Kidney epithelial cell (primary cell): ENCODE data around the gene GLYATL1. TPM values are rescaled to one million over a fixed set of nuclear protein-coding genes. Genes with fewer than 3 reads are reported as not detected.

ENCODE experiments used
- DNase-seq: peaks from one replicate; pipeline ENCODE4 v3.0.0-alpha.2; 2010; ENCODE audit warnings: low read depth
- H3K27me3 ChIP-seq: 2 replicates; pipeline ENCODE4 v1.6.0; 2011; ENCODE audit warnings: low read length; ENCODE audit not compliant: control insufficient read depth, insufficient read depth
- H3K36me3 ChIP-seq: 2 replicates; pipeline ENCODE4 v1.5.1; 2011; ENCODE audit warnings: low read length; ENCODE audit not compliant: control insufficient read depth, insufficient read depth
- H3K4me3 ChIP-seq: 2 replicates; pipeline ENCODE4 v1.5.1; 2011; ENCODE audit warnings: low read depth, mild to moderate bottlenecking, control low read depth, low read length
- CTCF ChIP-seq: IDR thresholded peaks from 2 replicates; pipeline ENCODE4 v1.5.1; 2011; ENCODE audit warnings: mild to moderate bottlenecking, moderate library complexity, low read length, control low read depth, inconsistent platforms; ENCODE audit not compliant: insufficient read depth, poor library complexity, severe bottlenecking
- total RNA-seq: library from RNA; depleted of rRNA; stranded (reverse); fragments of >200 nt; gene quantifications from 2 replicates; pipeline ENCODE4 v1.2.3, GENCODE V29; 2015

GLYATL1 gene
- total RNA-seq, 1 donor from 2014 or later = 0.84 TPM

DNA sequence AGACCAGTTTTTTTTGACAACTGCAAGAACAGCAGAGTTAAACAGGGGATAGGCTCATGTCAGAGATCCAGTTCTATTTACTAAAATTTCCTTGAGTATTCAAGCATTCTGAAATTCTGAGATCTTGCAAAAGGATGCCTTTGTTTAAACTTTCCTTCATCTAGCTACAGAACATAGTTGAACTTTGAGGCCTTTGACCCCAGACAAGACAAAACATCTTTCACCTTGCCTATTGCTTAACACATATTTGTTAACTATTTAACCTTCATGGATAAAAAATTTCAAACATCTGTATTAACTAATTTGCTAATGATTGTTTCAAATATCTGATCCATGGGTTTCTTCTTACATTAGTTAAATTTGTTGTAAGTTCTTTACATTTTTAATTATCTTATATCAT, 38.2 kb downstream of the GLYATL1 start:
- no peaks in the 10 kb centered on the region for H3K27me3 ChIP-seq
- H3K4me3 ChIP-seq = no peak overlapping the region
- no peak for DNase-seq
- TF ChIP-seq CTCF = no peak
- no peaks in the 10 kb centered on the region for H3K36me3 ChIP-seq

- no peak for DNase-seq
- Histone ChIP-seq H3K27me3 (no peaks in the 10 kb centered on the region), H3K4me3 (no peak overlapping the region), H3K36me3 (no peaks in the 10 kb centered on the region)
- TF ChIP-seq CTCF = no peak
These were observed 39.9 kb downstream of the GLYATL1 start for GRCh38 chr11:58979222-58979621.

DNA sequence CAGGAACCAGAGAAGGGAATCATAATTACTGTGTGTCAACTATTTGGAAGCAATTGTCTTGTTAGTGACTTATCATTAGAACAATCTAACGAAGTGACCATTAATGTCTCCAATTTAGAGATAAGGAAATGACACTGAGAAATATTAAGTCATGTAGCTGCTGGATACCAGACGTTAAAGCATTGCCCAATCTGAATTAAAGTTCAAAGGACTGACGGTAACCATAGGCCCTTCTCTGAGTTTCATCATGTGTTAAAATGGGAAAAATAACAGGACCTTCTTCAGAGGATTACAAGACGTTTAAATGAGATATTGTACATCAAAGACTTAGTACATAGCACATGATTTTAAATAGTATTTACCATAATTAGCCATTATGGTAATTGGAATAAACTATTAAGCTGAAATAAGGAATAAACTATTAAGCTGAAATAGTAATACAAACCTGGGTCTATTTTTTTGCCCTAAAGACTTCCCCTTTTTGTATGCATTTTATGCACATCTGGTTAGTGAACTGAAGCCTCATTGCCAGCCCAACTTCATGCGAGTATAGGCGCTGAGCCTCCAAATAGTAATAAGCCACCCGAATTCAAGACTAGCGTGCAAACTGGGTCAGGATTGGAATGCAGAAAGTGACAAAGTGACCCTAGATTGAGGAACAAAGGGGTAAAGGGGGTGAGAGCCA, 41.0 kb downstream of the GLYATL1 start:
- H3K36me3 ChIP-seq = no peaks in the 10 kb centered on the region
- no peaks in the 10 kb centered on the region for H3K27me3 ChIP-seq
- no peak for TF ChIP-seq CTCF
- H3K4me3 ChIP-seq = no peak overlapping the region
- DNase-seq = no peak

GRCh38 chr11:58992489-58992888, 53.2 kb downstream of the GLYATL1 start:
- no peak for TF ChIP-seq CTCF
- Histone ChIP-seq H3K4me3 (no peak overlapping the region), H3K36me3 (no peaks in the 10 kb centered on the region), H3K27me3 (no peaks in the 10 kb centered on the region)
- no peak for DNase-seq

- no peak for DNase-seq
- Histone ChIP-seq H3K27me3 (no peaks in the 10 kb centered on the region), H3K4me3 (no peak overlapping the region), H3K36me3 (no peaks in the 10 kb centered on the region)
- TF ChIP-seq CTCF = no peak
These were observed 54.9 kb downstream of the GLYATL1 start for GRCh38 chr11:58994171-58994570.

GRCh38 chr11:58998480-58999290, 59.4 kb downstream of the GLYATL1 start:
- Histone ChIP-seq H3K27me3 (no peaks in the 10 kb centered on the region), H3K36me3 (no peaks in the 10 kb centered on the region), H3K4me3 (no peak overlapping the region)
- no peak for TF ChIP-seq CTCF
- no peak for DNase-seq
